Bronchial epithelial cell (primary cell): ENCODE results near the gene PEX3. TPM values are rescaled to one million over a fixed set of nuclear protein-coding genes. Genes with fewer than 3 reads are reported as not detected.

Experiments
- DNase-seq: peaks from one replicate; pipeline ENCODE4 v3.0.0-alpha.2; 2010; ENCODE audit warnings: low read depth
- FAIRE-seq: peaks from 2 replicates; lab custom pipeline; 2011; peaks lifted over from hg19 to GRCh38; lab: Jason Lieb, UNC
- H3K27me3 ChIP-seq: 2 replicates; pipeline ENCODE4 v1.5.1; 2011; ENCODE audit warnings: low read length; ENCODE audit not compliant: control insufficient read depth, insufficient read depth
- H3K36me3 ChIP-seq: 2 replicates; pipeline ENCODE4 v1.5.1; 2011; ENCODE audit warnings: low read length; ENCODE audit not compliant: control insufficient read depth, insufficient read depth
- H3K4me3 ChIP-seq: 2 replicates; pipeline ENCODE4 v1.5.1; 2011; ENCODE audit warnings: mild to moderate bottlenecking, low read depth, low read length, control low read depth
- CTCF ChIP-seq: IDR thresholded peaks from 2 replicates; pipeline ENCODE4 v1.5.1; 2011; ENCODE audit warnings: mild to moderate bottlenecking, moderate library complexity, low read length, control low read depth, inconsistent platforms; ENCODE audit not compliant: insufficient read depth, severe bottlenecking
- total RNA-seq: library from RNA; depleted of rRNA; stranded (reverse); fragments of >200 nt; gene quantifications from 2 replicates; pipeline ENCODE4 v1.2.1, GENCODE V29; 2014

The PEX3 gene
- total RNA-seq, 1 donor from 2014 or later = 11.1 TPM

- FAIRE-seq = no peak
Observed at GRCh38 chr6:143525356-143525755, 74.8 kb downstream of the PEX3 start.

GRCh38 chr6:143527677-143528076 lies 77.1 kb downstream of the PEX3 start:
- no peaks in the 10 kb centered on the region for H3K27me3 ChIP-seq
- H3K4me3 ChIP-seq = no peak overlapping the region
- DNase-seq (no peak), FAIRE-seq (no peak)
- TF ChIP-seq CTCF = no peak
- H3K36me3 ChIP-seq = no peaks in the 10 kb centered on the region

More at GRCh38 chr6:143525356-143525755, 74.8 kb downstream of the PEX3 start:
- Histone ChIP-seq H3K27me3 (no peaks in the 10 kb centered on the region), H3K4me3 (no peak overlapping the region), H3K36me3 (no peaks in the 10 kb centered on the region)
- TF ChIP-seq CTCF = no peak
- no peak for DNase-seq

- no peak overlapping the region for H3K4me3 ChIP-seq
- H3K27me3 ChIP-seq = no peaks in the 10 kb centered on the region
- no peak for TF ChIP-seq CTCF
- FAIRE-seq (no peak), DNase-seq (no peak)
- H3K36me3 ChIP-seq = no peaks in the 10 kb centered on the region
Observed at GRCh38 chr6:143528164-143528811, 77.7 kb downstream of the PEX3 start.

- Histone ChIP-seq H3K27me3 (no peaks in the 10 kb centered on the region), H3K4me3 (no peak overlapping the region), H3K36me3 (no peaks in the 10 kb centered on the region)
- DNase-seq = no peak
- no peak for FAIRE-seq
- no peak for TF ChIP-seq CTCF
Observed at GRCh38 chr6:143529095-143529494, 78.5 kb downstream of the PEX3 start.

- DNase-seq = no peak
- FAIRE-seq = no peak
- TF ChIP-seq CTCF = no peak
- Histone ChIP-seq H3K4me3 (no peak overlapping the region), H3K27me3 (no peaks in the 10 kb centered on the region), H3K36me3 (no peaks in the 10 kb centered on the region)
Observed at GRCh38 chr6:143531720-143532499, 81.3 kb downstream of the PEX3 start.
